GM19099 (cell line): ENCODE results near the gene ZNRF4.

Experiments
- POLR2A ChIP-seq: IDR thresholded peaks from 3 replicates; pipeline ENCODE4 v1.6.1; 2011; ENCODE audit warnings: low read depth; ENCODE audit not compliant: insufficient read length; ENCODE audit errors: extremely low read depth

The ZNRF4 gene

DNA sequence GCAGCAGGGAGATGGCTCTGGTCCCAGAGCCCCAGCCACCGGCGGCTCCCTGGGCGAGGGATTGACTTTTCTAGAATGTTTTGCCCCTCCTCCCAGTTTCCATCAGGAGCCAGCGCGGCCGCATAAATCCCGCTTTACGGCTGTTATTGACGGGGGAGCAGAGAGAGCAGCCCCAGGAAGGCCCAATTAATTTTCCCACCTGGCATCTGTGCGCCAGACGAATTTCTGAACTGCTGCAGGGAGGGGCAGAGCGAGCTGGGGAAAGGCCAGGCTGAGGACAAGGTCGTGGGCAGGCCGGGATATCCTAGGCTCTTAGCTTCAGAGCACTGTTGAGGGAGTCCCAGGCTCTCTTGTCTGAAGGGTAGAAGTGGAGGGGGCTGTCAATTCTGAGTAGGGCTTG is 24.7 kb downstream of the ZNRF4 start:
- no peak for TF ChIP-seq POLR2A

DNA sequence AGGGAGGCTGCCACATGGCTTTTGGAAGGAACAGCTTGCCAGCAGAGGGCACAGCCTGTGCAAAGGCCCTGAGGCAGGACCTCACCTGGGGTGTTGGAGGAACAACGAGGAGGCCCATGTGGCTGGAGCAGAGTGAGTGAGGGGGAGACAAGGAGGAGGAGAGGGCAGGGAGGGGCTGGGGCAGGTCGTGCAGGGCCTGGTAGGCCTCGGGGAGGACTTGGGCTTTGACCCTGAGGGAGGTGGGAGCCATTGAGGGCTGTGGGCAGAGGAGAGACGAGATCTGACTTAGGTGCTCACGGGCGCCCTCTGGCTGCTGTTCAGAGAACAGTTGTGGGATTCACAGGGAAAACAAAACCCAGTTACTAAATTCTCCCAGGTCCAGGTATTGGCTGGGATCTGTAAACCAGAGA is 25.2 kb downstream of the ZNRF4 start:
- TF ChIP-seq POLR2A, result no peak

DNA sequence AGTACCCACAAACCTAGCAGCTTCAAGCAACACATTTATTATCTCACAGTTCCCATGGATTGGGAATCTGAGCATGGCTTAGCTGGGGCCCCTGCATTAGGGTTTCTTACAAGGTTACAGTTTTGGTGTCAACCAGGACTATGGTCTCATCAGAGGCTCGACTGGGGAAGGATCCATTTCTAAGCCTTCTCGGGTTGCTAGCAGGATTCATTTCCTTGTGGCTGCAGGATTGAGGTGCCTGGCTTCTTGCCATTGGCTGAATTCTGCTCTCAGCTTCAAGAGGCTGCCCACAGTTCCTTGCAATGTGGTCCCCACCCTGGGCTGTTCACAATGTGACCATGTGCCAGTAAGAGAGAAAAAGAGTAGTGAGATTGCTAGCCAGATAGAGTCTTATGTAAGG is 26.7 kb downstream of the ZNRF4 start:
- TF ChIP-seq POLR2A, result no peak

DNA sequence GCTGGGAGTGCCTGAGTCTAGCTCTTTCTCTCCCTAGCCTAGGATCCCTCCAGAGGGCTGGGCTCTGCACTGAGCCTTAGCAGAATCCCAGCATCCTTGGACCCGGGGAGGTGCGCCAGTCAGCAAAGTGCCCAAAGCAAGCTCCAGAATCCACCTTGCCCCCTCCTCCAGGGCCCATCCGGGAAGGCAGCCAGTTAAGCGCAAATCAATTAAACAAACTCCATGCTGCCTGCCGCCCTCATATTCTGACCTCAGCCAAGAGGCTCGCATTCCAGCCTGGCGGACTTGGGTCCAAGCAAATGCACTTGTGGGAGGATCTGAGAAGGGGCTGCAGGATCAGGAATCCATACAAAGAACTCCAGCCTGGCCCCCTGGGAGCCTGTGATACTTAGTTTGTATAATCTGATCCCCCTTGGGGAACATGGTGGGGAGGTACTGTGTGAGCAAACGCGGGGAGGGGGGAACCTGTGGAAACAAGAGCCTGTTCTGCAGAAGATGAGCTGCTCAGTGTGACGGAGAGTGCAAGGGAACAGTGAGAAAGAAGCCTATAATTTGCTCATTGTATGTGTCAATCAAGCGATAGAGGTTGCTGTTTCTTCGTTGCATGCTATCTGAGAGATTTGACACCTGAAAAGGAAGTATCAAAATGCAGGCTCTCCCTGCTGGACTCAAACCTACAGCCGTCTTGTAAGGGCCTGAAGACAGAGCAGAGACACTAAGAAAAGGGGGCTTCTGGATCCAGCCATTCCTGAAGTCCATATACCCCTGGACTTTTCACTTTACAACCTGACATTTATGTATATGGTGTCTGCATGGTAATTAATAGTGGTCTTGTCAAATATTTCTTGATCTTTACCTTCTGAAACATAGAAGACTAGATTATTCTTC is 29.4 kb downstream of the ZNRF4 start:
- no peak for TF ChIP-seq POLR2A

DNA sequence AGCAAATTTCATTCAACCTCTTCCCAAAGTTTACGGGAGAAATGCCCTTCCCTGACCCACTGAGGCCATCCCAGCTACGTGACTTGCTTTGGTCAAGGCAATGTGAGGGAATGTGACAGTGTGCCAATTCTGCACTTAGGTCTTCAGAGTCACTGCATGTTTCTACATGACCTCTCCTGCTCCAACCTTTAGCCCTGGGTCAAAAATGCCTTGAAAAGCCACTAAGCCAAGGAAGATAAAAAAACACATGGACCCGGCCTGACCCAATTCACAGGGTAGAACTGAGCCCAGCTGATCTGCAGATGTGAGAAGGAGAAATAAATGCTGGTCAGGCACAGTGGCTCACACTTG is 30.0 kb downstream of the ZNRF4 start:
- TF ChIP-seq POLR2A, result no peak

DNA sequence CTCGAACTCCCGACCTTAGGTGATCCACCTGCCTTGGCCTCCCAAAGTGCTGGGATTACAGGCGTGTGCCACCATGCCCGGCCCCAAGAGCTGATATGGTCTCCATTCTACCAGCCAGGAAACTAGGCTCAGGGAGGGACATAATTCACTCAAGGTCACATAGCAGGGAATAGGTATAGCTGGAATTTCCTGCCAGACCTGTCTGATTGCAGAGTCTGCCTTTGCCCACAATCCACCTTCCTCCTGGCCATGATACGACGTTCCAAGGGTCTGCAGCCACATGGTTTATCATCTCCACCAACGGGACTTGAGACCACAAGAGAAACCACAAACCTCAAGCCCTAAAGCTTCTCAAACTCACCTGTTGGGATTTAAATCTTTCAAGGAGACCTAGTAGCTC is 32.0 kb downstream of the ZNRF4 start:
- no peak for TF ChIP-seq POLR2A

DNA sequence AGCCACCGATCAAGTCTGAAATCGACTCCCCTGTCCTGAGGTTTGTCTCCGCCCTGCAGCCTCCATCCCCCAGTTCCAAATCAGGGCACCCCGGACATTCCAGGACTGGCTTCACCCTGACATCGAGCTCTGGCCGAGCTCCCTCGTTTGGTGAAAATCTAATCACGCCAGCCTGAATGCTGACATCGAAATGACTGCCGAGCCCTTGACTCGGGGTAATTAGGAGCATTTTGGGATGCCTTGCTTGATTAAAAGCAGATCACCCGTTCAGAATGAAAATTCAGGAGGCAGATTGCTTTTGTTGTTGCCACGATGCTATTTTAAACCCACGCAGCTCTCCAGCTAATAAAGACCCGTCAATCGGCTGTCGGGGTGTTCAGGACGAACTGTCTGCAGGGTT is 34.3 kb downstream of the ZNRF4 start:
- no peak for TF ChIP-seq POLR2A

DNA sequence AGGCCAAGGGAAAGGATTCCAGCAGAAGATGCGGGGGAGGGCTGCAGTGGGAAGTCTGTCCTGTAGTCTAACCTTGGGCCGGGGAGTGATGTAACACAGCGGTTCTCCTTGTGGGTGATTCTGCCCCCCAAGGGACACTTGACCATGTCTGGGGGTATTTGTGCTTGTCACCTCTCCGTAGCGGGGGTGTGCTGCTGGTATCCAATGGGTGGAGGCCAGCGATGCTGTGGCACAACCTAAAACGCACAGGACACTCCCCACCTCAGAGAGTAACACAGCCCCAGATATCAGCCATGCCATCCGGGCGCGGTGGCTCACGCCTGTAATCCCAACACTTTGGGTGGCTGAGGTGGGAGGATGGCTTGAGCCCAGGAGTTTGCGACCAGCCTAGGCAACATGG is 36.3 kb downstream of the ZNRF4 start:
- TF ChIP-seq POLR2A, result no peak

DNA sequence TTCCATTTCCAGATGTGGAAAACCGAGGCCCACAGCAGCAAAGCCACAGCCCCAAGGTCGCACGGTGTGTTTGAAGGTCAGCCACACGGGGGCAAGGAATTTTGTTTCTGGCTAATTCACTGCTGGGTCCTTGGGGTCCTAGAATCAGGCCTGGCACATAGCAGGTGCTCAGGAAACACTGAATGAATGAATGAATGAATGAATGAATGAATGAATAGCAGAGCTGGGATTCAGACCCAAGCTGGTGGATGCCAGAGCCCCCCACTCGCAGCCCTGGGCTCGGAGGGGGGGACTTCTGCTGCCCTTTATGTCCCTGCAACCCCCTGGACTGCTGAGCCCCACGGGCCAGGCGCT is 37.0 kb downstream of the ZNRF4 start:
- TF ChIP-seq POLR2A, result no peak

DNA sequence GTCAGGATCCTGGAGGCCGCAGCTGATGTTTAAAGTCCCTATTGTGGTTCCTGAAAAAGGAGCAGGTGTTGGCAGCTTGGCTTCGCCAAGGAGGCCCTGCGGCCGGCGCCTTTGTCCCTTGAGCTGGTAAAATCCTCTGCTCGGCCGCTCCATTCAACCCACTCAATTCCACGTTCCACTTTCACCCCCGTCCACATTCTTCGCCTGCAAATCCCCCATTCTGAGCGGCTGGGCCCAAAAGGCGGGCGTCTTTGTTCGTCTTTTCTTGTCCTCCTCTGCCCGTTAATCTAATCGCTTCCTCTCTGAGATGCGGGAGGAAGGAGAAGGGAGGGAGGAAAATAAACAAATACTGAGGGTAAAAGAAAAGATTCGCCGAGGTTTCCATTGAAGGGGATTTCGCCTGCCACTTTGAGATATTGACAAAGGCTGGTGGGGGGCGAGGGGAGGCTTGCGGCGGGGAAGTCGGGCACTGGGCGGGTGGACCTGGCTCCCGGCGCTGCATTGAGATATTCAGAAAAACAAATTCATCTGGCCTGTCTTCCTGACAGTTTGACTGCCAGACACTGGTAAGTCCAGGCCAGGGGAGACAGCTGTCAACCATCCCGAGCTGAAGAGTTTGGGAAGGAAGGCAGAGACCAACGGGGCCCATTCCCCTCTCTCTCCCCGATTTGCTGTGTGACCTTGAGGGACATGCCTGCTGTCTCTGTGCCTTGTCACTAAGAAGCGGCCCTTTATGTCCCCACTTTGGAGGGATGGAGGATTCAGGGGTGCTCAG is 37.6 kb downstream of the ZNRF4 start:
- TF ChIP-seq POLR2A, result no peak

DNA sequence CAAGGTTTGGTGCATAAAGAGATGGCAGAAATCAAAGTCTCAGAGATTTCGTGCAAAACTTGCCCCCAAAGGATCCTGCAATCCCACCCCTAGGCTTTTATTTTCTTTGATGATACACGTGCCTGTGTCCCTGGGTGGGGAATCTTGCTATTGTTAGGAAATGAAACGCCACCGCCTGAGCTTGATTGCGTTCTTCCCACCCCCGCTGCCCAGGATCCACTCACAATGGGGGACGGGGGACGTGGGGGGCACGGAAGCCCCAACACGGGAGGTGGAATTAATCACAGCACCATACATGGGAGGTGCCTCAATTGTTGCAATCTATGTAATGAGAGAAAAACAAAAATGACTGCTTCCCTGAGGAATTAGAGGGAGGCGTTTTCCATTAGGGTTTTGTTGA is 39.6 kb downstream of the ZNRF4 start:
- no peak for TF ChIP-seq POLR2A

DNA sequence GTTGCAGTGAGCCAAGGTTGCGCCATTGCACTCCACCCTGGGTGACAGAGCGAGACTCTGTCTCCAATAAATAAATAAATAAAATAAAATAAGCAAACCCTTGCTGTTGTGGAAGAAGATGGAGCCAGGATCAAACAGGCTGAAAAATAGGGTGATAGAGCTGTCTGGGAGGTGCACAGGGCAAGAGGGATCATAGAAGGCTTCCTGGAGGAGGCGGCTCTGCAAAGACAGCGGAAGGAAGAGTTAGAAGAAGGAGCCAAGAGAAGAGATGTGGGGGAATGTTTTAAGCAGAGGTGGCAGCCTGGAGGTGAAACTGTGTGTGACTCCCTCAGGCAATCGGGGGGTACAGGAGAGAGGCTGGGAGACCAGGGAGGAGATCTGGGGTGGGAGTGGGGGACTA is 40.6 kb downstream of the ZNRF4 start:
- TF ChIP-seq POLR2A, result no peak

DNA sequence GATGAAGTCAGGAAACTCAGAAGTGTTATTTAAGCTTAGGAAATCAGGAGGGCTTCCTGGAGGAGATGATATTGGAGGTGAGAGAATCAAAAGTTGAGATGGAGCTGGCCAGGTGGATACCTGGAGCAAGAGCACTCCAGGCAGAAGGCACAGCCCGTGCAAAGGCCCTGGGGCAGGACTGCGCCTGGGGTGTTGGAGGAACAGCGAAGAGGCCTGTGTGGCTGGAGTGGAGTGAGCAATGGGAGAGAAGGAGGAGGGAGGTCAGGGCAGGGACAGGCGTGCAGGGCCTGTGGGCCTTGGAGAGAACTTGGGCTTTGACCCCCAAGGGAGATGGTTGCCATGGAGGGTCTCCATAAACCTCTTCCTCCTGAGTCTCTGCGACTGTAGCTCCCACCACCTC is 42.1 kb downstream of the ZNRF4 start:
- TF ChIP-seq POLR2A, result no peak

DNA sequence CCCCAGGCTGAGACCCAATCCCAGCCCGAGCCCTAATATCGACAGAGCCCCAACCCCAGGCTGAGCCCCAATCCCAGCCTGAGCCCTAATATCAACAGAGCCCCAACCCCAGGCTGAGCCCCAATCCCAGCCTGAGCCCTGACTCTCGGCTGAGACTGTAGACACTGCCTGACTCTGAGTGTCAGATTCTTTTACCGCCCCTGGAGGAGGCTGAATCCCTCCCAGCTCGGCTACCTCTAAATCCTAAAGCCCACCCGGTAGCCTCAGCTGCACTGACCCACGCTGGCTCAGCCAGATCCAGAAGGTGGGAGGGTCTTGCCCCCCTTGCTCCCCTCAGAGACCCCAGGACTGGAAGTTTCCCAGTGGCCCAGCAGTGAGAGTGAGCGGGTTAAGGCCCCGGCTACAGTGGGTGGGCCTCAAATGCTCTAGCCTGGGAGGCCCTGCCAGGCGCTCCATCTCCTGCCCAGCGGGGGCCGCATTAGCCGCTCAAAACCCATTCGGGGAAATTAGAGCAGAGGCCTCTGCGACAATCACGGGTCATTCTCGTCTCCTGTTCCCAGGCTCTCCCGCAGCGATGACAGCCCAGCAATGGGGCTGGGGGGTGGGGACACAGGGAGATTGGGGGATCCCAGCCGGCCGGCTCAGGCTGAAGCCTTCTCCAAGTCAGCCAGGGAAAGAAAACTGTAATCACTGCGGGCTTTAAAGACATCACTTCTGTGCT is 43.8 kb downstream of the ZNRF4 start:
- no peak for TF ChIP-seq POLR2A

DNA sequence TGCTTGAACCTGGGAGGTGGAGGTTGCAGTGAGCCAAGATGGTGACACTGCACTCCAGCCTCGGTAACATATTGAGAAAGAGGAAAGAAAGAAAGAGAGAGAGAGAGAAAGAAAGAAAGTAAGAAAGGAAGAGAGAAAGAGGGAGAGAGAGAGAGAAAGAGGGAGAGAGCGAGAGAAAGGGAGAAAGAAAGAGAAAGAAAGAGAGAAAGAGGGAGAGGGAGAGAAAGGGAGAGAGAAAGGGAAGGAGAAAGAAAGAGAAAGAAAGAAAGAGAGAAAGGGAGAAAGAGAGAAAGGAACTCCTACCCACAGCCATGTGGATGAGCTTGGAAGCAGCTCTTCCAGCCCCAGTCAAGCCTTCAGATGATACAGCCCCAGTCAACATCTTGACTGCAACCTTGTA is 46.7 kb downstream of the ZNRF4 start:
- no peak for TF ChIP-seq POLR2A

DNA sequence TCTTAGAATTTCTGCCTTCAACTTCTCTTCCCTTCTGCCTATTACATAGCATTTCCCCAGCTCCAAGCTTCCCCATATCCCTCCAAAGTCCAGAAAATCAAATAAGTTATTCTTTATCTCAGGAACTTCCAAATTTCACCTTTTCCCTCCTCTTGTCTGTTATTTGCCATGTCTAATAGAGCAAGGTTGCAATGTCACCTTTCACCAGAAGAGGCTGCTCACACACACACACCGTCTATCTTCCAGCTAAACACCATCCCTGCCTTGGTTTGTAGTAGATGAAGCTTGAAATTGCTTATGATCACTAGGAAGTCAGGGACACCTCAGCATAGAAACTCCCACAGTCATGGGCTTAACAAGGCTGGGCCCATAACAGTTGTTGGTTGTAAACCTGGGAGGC is 48.4 kb downstream of the ZNRF4 start:
- TF ChIP-seq POLR2A, result no peak

DNA sequence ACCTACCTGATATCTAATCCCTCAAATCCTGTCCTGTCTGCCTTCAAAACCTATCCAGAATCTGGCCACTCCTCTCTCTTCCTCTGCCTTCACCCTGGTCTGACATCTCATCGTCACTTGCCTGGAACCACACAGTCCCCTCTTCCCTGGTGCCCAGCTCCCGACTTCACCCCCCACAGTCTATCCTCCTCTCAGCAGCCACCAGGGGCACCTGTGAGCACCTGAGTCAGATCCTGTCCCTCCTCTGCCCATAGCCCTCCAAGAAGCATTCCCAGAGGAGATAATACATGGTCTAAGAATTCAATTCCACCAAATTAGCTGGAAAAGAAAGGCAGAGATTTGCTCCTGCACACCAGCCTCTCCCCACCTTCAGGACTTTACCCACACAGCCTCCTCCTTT is 48.9 kb downstream of the ZNRF4 start:
- TF ChIP-seq POLR2A, result no peak
